ENCODE results near the gene CDIP1.

DNA sequence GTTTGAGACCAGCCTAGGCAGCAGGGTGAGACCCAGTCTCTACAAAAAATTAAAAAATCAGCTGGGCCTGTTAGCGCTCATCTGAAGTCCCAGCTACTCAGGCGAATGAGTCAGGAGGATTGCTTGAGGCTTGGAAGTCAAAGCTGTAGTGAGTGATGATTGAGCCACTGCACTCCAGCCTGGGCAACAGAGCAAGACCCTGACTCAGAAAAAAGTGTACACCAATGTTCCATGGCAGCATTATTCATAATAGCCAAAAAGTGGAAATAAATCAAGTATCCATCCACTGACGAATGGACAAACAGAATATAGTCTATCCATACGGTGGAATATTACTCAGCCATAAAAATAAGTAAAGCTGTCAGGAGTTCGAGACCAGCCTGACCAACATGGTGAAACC lies 66.7 kb downstream of the CDIP1 start:
- TF ChIP-seq, protein P1, sequence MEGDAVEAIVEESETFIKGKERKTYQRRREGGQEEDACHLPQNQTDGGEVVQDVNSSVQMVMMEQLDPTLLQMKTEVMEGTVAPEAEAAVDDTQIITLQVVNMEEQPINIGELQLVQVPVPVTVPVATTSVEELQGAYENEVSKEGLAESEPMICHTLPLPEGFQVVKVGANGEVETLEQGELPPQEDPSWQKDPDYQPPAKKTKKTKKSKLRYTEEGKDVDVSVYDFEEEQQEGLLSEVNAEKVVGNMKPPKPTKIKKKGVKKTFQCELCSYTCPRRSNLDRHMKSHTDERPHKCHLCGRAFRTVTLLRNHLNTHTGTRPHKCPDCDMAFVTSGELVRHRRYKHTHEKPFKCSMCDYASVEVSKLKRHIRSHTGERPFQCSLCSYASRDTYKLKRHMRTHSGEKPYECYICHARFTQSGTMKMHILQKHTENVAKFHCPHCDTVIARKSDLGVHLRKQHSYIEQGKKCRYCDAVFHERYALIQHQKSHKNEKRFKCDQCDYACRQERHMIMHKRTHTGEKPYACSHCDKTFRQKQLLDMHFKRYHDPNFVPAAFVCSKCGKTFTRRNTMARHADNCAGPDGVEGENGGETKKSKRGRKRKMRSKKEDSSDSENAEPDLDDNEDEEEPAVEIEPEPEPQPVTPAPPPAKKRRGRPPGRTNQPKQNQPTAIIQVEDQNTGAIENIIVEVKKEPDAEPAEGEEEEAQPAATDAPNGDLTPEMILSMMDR (IDR thresholded peaks at IDR 0.05) = no peak
- TF ChIP-seq POLR2A (IDR thresholded peaks at IDR 0.05) = no peak
- no peak for TF ChIP-seq POLR2AphosphoS5 (IDR thresholded peaks at IDR 0.05)

All from breast epithelium (tissue), 3 donors.